NCI-H748 (cell line): ENCODE results near the gene IDUA.

ENCODE experiments used
- DNase-seq: peaks from one replicate; lab custom pipeline; 2025; ENCODE audit not compliant: unreplicated experiment; lab: John Stamatoyannopoulos, UW

IDUA gene

DNA sequence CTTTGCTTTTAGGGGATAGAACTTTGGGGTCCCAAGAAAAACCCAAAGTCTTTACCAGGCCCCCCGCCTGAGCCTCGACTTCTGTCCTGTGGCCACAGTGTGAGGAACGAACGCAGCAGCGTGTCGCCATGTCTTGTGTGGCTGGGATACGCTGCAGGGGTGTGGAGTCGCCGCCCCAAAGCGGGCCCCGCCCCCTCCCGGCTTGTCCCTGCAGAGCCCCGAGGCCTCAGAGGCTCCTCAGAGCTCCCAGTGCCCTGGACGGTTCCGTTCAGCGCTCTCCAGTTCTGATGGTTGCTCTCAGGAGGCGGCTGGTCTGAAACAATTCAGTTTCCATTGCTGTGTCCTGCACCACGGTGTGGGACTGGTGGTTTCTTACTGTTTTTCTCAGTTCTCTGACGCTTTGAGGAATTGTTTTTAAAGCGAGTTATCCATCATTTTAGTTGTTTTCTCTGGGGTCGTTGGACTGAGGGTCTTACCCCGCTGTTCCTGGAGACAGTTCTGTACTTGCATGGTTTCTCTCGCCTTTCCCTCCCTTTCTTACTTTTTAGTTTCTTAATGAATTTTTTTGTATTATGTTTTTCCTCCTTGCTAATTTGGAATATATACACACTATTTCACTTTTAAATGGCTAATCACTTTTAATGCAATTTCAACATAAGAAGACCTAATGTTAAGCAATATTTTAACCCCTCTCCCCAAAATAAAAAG, 1.6 kb upstream of the IDUA start:
- no peak for DNase-seq

DNA sequence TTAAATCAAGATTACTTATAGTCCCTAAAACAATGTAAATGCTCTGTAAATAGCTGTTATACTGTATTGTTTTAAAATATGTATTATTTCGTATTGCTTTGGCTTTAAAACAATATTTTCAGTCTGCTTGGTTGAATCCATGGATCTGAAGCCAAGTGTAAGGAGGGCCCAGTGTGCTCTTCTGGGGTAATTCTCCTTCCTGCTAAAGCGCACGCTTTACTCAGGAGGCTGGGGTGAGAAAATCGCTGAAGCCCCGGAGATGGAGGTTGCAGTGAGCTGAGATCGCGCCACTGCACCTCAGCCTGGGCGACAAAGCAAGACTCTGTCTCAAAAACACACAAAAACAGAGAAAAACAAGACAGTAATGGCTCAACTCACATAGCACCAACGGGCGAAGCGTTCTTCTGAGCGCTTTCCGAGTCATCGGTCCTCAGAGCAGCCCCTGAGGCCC, 391 bp upstream of the IDUA start:
- no peak for DNase-seq

DNA sequence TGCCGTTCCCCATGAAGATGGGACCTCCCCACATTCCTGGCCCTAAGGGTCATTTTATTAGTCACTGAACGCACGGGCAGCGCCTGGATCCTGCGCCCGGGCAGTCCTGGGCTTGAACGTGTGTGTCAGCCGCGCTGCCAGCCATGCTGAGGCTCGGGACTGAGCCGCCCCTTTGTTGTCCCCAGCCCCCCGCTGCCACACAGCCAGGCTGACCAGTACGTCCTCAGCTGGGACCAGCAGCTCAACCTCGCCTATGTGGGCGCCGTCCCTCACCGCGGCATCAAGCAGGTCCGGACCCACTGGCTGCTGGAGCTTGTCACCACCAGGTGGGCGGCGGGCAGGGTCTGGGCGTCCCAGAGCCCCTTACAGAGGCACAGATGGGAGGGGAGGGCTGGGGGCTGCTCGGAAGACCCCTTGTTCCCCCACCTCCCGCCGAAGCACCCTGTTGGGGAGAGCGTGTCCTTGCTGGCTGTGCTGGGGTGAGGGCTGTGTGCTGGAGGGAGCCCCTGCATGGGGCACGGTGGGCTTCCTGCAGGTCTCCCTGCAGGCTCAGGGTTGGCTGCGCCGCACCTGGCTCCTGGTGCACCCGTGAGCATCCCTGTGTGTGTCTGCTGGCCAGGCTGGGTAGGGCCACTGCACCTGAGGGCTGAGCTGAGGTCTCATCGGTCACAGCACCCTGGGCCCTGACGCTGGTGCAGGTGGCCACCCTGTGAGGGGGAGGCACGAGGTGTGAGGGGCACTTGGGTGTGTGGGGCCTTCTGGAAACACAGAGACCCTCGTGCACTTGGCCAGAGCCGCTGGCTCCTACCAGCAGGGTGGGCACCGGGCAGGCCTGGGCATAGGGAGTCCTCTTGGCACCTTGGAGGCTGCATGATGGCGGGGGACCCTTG, 1.0 kb downstream of the IDUA start:
- DNase-seq: no peak

DNA sequence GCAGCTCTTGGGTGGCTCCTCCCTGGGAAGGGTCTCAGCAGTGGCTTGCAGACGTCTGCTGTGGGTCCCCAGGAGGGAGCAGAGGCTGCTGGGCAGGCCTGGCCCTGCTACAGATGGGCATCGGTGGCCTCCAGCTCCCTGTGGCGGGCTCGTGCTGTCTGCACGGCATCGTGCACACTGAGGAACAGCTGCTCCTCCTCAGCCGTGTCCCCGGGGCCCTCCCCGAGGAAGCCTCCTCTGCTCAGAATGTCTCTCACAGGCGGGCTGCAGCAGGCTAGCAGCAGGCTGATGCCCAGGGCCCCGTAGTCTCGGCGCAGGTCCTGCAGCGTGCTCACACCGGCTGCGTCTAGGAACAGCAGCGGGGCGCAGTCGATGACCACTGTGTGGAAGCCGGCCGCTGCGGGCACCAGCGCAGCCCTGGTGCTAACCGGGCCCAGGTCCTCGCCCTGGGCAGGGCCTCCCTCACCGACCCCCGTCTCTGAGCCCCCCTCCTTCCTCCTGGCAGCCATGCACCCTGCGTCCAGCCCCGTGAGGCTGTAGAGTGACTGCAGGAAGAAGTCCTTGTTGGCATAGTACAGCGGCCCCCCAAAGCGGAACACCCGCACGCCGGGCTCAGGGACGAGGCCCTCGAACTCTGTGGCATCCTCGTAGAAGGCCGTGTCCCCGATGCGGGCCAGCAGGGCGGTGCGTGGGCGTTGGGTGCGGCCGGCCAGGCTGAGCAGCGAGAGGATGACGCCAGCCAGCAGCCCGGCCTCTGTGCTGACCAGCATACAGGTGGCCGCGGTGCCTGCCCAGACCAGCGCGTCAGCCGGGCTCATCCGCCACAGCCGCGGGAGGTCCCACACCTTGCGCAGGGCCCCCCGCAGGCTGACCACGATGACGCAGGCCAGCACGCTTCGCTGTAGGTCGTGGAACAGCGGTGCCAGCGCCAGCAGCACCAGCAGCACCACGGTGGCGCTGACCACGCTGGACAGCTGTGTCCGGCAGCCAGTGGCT, 2.2 kb downstream of the IDUA start:
- no peak for DNase-seq

DNA sequence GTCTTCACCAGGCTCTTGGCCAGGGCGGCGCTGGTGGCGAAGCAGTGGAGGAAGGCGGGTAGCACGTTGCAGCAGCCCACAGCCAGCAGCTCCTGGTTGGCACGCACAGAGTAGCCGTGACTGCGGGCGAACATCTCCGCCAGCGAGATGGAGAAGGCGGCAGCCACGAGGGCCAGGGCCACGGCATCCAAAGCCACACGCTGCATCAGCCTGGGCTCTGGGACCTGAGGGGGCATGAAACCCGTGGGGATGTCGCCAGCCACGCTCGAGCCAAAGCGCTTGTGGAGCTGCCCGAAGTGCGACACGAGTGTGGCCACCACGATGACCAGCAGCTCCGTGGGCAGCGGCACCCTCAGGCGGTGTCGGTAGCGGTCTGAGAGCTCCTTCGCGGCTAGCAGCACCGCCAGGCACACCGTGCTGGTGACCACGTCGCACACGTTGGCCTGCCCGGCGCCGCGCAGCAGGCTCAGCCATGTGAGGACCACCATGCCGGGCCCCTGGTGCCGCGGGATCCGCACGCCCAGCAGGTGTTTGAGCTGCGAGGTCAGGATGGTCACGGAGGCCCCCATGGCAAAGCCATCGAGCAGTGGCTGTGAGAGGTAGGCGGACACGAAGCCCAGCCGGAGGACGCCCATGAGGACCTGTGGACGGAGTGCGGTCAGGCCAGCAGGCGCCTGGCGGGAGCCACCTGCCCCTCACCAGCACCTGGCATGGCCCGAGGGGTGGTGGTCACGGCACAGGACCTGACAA, 3.1 kb downstream of the IDUA start:
- no peak for DNase-seq

DNA sequence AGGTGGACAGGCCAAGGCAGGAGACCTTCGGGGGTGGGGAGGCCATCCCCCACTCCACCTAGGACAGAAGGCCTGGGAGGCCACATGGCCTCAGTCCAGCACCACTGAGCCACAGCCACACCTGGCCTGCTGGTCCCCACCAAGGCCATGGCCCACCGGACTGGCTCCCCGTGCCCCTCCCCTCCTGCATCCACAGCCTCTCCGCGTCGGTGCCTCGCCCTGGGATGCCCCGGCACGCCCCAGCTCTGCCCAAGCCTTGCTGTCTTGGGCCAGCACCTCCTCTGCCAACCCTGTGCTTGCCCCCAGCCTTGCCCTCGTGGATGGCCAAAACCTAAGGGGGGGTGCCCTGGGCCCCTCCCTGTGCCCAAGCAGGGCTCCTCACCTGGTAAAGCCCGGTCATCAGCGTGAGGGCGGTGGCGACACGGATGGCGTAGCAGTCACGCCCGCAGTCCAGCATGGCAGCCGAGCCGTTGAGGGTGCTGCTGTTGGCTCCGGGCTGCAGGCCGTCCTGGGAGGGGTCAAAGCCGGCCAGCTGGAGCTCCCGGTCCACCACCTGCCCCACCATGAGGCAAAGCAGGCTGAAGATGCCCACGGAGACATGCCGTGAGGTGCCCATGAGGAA, 4.0 kb downstream of the IDUA start:
- DNase-seq: no peak

DNA sequence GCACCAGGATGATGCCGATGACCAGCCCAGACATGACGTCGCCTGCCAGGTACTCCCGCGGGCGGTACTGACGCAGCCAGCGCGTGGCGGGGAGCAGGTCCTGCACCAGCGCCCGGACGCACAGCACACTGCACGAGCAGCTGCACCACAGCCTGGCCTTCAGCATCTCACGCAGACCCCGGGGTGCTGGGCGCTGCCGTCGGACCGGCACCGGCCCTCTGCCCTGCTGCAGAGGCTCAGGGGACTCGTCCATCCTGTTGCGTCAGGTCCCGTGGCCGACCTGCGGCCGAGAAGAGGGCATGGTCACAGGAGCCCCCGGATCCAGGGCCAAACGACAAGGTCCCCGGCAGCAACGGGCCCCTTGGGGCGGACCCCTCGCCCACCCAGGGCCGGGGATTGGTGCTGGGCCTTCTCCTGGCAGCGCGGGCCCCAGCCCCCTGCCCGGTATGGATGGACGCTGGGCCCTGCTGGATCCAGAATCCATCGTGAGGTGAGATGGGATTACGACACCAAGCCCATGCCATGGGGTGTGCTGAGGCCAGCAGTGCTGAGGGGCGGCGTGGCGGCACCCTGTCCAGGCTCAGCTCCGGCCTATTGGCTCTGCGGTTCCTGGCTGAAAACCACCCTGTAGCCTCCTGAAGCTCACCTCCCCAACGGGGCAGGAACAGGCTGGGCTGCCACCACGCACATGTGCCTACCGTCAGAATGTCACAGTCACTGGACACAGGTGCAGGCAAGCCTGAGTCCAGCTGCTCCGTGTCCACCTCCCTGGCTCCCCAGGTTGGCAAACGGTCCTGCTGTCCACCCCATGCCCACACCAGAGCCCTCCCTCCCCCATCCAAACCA, 4.8 kb downstream of the IDUA start:
- no peak for DNase-seq

DNA sequence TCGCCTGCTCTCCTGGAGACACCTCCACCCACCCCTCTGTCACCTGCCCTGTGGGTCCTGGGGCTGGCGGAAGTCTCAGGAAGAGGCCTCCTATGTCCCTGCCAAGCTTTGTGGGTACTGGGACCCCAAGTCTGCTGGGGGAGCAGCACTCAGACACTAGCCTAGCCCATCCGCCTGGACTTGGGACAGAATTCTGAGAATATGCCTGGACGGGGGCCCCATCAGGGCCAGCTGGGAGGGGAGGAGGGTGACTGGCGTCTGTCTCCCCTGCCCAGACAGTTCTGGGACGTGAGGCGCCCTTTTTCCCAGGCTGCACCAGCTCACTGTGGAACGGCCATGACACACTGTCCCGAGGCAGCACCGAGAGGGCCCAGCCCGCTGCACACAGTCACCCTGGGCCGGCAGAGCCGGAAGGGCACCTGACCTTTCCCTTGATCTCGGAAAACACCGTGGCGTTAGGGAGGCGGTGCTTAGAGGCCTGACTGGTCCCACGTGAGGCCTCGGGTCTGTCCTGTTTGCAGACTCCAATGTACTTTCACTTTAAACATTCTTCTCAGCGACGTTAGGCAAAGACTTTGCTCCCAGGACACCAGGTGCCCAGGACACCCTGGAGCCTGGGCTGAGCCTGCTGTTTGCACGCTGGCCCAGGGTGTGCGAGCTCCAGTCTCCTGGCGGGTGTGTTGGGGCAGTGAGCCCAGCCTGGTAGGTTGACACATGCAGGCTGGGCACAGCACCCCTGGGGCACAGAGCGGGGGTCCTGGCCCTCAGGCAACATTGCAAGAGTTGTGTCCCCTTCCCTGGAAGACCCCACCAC, 5.7 kb downstream of the IDUA start:
- DNase-seq: no peak

DNA sequence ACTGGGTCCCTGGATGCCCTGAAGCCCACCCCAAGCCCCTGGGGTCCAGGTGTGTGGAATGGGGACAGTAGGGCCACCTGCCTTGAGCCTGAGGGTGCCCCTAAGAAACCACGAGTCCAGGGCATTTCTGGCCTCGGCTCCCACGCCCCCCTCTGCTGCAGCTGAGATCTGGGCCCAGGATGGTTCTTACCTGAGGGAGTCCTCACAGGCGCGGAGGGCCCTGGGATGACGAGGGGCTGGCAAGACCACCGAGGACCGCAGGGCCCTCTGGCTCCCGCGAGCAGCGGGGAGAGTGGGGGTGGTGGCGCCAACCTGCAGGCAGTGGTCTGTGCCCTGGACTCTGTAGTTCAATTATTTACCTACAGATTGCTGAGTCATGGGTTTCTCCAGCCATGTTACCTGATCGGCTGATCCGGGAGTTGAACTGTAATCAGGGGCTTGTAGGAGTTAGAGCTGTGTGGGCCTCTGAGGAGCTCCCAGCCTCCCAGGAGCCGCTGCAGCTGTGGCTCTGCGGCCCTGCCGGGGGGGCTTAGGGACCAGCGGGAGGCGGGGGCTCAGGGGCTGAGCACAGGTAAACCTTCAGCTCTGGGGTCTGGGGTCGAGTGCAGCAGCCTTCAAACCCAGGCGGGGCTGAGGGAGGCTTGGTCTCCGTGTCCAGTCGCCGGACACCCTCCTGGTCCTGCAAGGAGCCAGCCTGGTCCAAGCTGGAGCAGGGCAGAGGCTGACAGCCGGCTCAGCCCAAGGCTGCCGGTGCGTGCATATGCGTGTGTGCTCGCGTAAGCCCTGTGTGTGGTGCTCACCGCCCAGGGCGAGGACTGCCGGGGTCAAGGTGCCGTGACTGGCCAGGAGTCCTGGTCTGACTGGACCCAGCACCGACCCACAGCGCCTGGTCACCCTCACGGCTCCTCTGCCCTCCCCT, 6.5 kb downstream of the IDUA start, which contains the start of gene SLC26A1:
TSS of gene SLC26A1 (minus strand) at position 294 of the 919 bp plus-strand sequence. CDS start 1,701 bp downstream, outside the sequence.
- DNase-seq: no peak

DNA sequence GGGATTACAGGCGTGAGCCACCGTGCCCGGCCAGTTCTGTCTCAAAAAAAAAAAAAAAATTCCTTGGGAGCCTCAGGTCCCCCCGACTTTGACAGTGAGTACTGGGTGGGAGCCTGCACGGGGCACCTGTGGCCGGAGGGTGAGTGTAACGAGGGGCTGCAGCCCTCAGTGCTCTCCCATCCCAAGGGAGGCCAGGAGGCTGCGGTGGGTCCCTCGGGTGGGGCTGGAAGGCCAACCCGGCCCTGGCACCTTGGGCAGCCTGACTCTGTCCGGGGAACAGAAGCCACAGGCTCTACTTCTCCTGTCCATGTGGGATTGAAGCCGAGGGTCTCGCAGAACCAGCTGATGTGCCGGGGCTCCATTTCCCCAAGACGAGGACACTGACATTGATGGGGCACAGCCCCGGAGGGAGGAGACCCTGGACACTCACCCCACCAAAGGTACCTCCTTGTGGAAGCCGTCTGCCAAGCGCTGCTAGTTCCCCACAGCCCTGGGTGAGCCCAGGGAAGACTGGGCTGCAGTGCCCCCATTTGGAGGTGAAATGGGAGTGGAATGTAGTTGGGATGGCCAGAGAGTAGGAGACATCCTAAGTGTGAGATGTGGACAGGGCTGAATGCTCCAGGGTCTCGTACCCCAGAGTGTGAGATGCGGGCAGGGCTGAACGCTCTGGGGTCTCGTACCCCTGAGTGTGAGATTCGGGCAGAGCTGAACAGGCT, 8.6 kb downstream of the IDUA start:
- no peak for DNase-seq

DNA sequence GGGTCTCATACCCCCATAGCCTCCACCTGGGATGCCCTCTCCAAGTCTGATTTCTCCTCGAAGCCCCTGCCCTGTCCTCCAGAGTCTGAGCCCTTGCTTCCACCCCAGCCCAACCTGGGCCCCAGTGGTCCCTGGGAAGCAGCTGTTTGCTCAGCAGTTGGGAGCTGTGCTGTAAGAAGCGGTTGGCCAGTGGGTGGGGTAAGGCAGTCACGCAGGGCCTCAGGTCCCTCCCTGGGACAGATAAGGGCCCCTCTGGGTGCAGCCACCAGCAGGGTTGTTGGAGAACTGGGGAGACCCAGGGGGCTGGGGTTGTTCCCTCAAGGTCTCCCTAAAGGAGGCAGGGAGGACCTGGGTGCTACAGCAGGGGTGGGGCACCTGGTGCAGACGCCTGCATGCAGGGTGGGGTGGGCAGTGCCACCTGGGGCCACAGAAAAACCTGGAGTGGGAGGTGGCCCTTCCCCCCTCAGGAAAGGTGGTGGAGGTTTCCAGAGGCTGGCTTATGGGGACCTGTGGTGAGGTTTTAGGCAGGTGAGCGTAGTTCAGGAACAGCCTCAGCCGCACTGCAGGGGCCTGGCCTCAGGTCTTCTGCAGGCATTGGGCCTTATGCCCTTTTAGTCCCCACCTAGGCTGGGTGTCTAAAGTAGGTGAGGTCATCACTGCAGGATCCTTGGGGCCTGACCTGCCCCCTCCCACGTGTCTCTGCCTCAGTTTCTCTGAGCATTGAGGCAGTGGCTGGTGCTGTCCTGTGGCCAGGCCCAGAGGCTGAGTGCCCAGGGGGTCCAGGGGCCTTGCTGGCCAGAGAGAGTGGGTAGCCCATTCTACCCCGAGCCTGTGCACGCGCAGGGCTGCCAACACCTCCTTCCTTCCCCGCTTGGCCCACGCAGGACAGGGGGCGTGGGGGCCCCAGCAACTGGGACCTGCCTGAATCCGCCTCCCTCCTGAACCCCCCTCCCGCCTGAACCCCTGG, 9.5 kb downstream of the IDUA start:
- no peak for DNase-seq

DNA sequence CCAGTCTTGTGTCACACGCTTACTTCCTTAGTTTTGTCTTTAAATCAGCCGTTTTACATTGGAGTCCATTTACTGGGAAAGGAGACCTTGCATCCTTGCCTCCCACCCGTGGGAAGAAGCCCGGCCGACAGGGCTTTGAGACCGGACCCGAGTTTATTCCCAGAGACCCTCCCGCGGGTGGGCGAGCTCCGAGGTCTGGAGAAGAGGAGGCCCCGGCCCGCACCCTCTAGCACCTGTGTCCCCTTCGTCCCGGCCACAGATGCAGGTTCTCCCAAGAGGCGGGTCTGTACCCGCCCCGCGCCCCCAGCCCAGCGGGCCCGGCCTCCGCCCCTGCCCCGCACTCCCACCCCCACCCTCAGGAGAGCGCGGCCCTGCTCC, 10.1 kb downstream of the IDUA start:
- DNase-seq: no peak

DNA sequence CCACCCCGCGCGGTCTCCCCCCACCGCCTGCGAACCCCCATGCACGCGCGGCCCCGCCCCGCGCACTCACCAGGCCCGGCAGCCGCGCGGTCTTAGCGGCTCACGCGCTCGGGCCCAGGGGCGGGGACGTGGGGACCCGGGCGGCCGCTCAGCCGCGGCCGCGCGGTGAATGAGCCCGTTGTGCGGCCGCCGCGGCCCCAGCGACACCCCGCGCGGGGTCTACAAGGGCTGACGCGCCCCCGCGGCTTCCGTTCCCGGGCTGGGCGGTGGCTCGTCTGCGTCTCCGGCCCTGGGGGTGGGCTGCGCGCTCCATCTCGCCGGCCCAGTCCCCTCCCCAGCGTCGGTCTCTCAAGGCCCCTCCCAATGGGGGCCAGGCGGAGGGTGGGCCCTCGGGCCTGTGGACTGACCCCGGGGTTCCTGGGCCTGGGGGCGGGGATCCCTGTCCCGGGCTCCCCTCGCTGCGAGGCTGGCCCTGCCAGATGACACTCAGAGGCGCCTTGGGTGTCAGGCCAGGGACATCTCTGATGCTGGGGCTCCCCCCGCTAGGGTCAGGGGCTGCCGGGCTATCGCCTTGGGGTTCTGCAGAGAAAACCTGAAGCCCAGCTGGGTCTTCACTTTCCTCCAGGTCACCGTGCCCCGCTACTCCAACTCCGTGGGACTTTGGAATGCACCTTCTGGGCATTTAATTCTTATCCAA, 10.7 kb downstream of the IDUA start:
- peak; percentile 6 for DNase-seq

DNA sequence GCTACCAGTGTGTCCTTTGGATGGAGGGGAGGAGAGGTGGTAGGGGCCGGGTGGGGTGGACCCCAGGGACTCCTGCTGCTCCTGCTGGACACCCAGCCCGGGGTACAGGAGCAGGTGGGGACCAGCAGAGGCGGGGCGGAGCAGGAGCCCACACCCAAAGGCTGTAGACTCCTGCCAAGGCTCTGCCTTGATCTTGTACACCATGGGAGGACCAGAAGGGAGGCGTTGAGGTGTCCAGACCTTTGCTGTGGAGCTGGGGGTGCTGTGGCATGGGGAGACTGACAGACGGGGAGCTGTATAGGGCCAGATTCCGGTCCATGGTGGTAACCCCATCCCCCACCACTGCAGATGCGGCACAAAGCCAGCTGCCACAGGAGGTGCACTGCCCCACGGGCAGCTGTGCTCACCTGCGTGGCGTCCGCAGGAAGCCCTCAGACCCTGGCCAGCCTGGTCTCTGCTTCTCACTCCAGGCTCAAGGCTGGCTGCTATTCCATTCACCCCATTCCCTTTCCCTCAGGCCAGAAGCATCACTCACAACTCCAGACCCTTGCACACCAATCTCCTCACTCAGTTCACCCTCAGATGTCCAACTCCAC, 11.3 kb downstream of the IDUA start:
- no peak for DNase-seq
